ENCODE data around the gene HOXA4. TPM values are rescaled to one million over a fixed set of nuclear protein-coding genes. Genes with fewer than 3 reads are reported as not detected.

The HOXA4 gene
- polyA plus RNA-seq, 3 donors: 0.48 TPM; not detected in 2

GRCh38 chr7:27138985-27139333 is 8.4 kb upstream of the HOXA4 start:
- 91% methylated on average over 7 of the region's 11 CpGs for WGBS (ENCODE audit: insufficient coverage)
- Histone ChIP-seq H2AFZ (ENCODE audit: insufficient read depth, low read depth, low read length, poor library complexity, severe bottlenecking) (no peak overlapping the region), H3K9me3 (replicated peaks in 1 of 2; ENCODE audit: control insufficient read depth in 1 of 2, insufficient read depth in 1 of 2, low read length in 2 of 2) (peaks cover 0 to 3% of the 10 kb centered on the region in 2 donors), H3K4me2 (replicated peaks; ENCODE audit: extremely low read depth, low read length, poor library complexity, severe bottlenecking) (no peak overlapping the region), H3K4me1 (ENCODE audit: control insufficient read depth in 1 of 2, insufficient read depth in 2 of 2, low read length in 2 of 2) (peaks cover 16 to 28% of the 10 kb centered on the region in 2 donors), H3K9ac (ENCODE audit: insufficient read depth, low read length, poor library complexity, severe bottlenecking) (no peak overlapping the region), H3K4me3 (replicated peaks in 1 of 3; ENCODE audit: low read depth in 2 of 3, low read length in 3 of 3) (no peak overlapping the region), H3K27me3 (ENCODE audit: control insufficient read depth in 2 of 2, insufficient read depth in 2 of 2, low read length in 2 of 2) (peaks cover 12 to 37% of the 10 kb centered on the region in 2 donors), H3K79me2 (ENCODE audit: insufficient read depth, low read length) (no peaks in the 10 kb centered on the region), H4K20me1 (ENCODE audit: insufficient read depth, low read length) (no peaks in the 10 kb centered on the region), H3K36me3 (replicated peaks in 1 of 2; ENCODE audit: control insufficient read depth in 1 of 2, insufficient read depth in 2 of 2, low read length in 2 of 2) (no peaks in the 10 kb centered on the region), H3K27ac (ENCODE audit: low read depth in 1 of 2, low read length in 2 of 2) (no peak overlapping the region)
- H3K27ac Mint-ChIP-seq: no peak overlapping the region
- peaks cover 17 to 40% (median 20%) of the 10 kb centered on the region in 3 donors for H3K27me3 Mint-ChIP-seq (ENCODE audit: low read depth in 3 of 3)
- H3K36me3 Mint-ChIP-seq: peaks cover 0 to 2% of the 10 kb centered on the region in 2 donors
- H3K4me1 Mint-ChIP-seq: peaks cover 33% of the 10 kb centered on the region
- no peak for TF ChIP-seq CTCF (IDR thresholded peaks at IDR 0.05)
- H3K9me3 Mint-ChIP-seq: peaks cover 3 to 16% (median 9%) of the 10 kb centered on the region in 7 donors
- DNase-seq: no peak
- H3K4me3 Mint-ChIP-seq: no peak overlapping the region
- intact Hi-C loops (cut with micrococcal nuclease): no loop called here

DNA sequence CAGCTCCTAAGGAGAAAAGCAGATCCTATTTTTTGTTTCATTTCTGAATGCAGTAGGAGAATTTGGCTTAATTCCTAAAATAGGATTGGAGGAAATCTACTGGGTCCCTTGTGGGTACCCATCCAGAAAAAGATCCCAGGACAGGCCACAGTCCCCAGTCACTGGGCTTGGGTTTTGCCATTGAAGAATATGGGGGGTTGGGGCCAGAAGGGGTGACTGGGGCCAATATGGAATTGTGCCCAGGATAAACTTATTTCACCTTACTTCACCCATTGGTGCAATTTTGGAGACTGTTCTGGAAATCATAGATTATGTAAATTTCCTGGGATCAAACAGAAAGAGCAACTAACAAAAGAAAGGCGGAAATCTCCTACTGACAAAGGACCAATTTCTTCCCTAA is 7.9 kb upstream of the HOXA4 start:
- Histone ChIP-seq H3K4me2 (replicated peaks; ENCODE audit: extremely low read depth, low read length, poor library complexity, severe bottlenecking) (no peak overlapping the region), H3K9ac (ENCODE audit: insufficient read depth, low read length, poor library complexity, severe bottlenecking) (no peak overlapping the region), H3K79me2 (ENCODE audit: insufficient read depth, low read length) (no peaks in the 10 kb centered on the region), H3K4me3 (replicated peaks in 1 of 3; ENCODE audit: low read depth in 2 of 3, low read length in 3 of 3) (no peak overlapping the region), H3K4me1 (ENCODE audit: control insufficient read depth in 1 of 2, insufficient read depth in 2 of 2, low read length in 2 of 2) (peaks cover 16 to 28% of the 10 kb centered on the region in 2 donors), H3K9me3 (replicated peaks in 1 of 2; ENCODE audit: control insufficient read depth in 1 of 2, insufficient read depth in 1 of 2, low read length in 2 of 2) (no peaks in the 10 kb centered on the region), H4K20me1 (ENCODE audit: insufficient read depth, low read length) (no peaks in the 10 kb centered on the region), H3K27me3 (ENCODE audit: control insufficient read depth in 2 of 2, insufficient read depth in 2 of 2, low read length in 2 of 2) (peaks cover 12 to 36% of the 10 kb centered on the region in 2 donors), H3K36me3 (replicated peaks in 1 of 2; ENCODE audit: control insufficient read depth in 1 of 2, insufficient read depth in 2 of 2, low read length in 2 of 2) (no peaks in the 10 kb centered on the region), H3K27ac (ENCODE audit: low read depth in 1 of 2, low read length in 2 of 2) (no peak overlapping the region), H2AFZ (ENCODE audit: insufficient read depth, low read depth, low read length, poor library complexity, severe bottlenecking) (no peak overlapping the region)
- Mint-ChIP-seq H3K27ac (no peak overlapping the region), H3K27me3 (ENCODE audit: low read depth in 3 of 3) (peaks cover 16 to 38% (median 18%) of the 10 kb centered on the region in 3 donors), H3K36me3 (peaks cover 0 to 2% of the 10 kb centered on the region in 2 donors), H3K9me3 (peaks cover 3 to 14% (median 5%) of the 10 kb centered on the region in 7 donors), H3K4me3 (no peak overlapping the region), H3K4me1 (peaks cover 35% of the 10 kb centered on the region)
- DNase-seq: no peak
- no peak for TF ChIP-seq CTCF (IDR thresholded peaks at IDR 0.05)
- intact Hi-C loops (cut with micrococcal nuclease): no loop called here
- no CpG with 5 or more reads among the region's 1 CpG for WGBS (ENCODE audit: insufficient coverage)
